Measurements from ENCODE around the gene USP24.

GRCh38 chr1:55195521-55196233 lies 19.5 kb downstream of the USP24 start:
- TF ChIP-seq, protein P1, sequence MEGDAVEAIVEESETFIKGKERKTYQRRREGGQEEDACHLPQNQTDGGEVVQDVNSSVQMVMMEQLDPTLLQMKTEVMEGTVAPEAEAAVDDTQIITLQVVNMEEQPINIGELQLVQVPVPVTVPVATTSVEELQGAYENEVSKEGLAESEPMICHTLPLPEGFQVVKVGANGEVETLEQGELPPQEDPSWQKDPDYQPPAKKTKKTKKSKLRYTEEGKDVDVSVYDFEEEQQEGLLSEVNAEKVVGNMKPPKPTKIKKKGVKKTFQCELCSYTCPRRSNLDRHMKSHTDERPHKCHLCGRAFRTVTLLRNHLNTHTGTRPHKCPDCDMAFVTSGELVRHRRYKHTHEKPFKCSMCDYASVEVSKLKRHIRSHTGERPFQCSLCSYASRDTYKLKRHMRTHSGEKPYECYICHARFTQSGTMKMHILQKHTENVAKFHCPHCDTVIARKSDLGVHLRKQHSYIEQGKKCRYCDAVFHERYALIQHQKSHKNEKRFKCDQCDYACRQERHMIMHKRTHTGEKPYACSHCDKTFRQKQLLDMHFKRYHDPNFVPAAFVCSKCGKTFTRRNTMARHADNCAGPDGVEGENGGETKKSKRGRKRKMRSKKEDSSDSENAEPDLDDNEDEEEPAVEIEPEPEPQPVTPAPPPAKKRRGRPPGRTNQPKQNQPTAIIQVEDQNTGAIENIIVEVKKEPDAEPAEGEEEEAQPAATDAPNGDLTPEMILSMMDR (conservative IDR thresholded peaks at IDR 0.05; ENCODE audit: low read depth, low read length), result no peak
- no peak for TF ChIP-seq EZH2 (IDR thresholded peaks at IDR 0.05; ENCODE audit: borderline replicate concordance, low read depth, low read length, poor library complexity, severe bottlenecking)
